Measurements from ENCODE around the gene LTBP2.

LTBP2 gene

DNA sequence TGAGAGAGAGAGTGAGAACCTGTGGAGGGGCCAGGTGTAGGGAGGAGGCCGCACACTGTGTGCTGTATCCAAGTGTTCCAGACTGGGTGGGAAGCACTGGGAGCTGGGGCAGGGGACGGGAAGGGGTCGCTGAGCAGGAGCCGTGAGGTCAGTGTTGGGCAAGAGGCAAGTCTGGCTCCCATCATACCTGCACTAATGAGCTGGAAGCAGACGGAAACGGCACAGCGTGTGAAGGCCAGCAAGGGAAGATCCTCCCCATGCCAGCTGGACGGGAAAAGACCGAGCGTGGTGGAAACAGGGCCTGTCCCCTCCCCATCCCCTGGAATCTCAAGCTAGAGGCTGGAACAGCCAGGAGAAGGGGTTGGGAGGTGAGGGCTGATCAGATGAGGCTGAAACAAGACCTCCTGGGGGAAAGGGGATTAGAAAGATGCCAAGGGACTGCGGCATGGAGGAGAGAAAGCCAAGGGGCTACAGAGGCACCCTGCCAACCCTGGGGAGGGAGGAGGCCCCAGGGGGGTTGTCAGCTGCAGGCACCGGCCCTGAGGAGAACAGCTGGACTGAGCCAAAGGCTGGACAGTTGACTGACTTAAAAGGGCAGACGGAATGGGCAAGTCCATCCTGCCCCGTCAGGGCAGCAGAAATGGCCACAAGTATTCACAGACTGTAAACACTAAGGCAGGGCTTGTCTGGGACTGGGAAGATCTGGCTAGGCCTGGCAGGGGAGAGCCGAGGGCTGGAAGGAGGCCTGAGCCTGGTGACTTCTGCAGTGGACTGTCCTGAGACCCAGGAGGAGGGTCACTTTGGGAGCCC is 19.0 kb upstream of the LTBP2 start:
- TF ChIP-seq CTCF (IDR thresholded peaks at IDR 0.05; ENCODE audit: borderline replicate concordance, insufficient read depth, low read depth, low read length) = no peak
- H3K4me3 ChIP-seq (ENCODE audit: low read depth, low read length) = no peak overlapping the region

GRCh38 chr14:74628418-74628817 is 16.4 kb upstream of the LTBP2 start:
- H3K4me3 ChIP-seq (ENCODE audit: low read depth, low read length) = no peak overlapping the region
- no peak for TF ChIP-seq CTCF (IDR thresholded peaks at IDR 0.05; ENCODE audit: borderline replicate concordance, insufficient read depth, low read depth, low read length)

DNA sequence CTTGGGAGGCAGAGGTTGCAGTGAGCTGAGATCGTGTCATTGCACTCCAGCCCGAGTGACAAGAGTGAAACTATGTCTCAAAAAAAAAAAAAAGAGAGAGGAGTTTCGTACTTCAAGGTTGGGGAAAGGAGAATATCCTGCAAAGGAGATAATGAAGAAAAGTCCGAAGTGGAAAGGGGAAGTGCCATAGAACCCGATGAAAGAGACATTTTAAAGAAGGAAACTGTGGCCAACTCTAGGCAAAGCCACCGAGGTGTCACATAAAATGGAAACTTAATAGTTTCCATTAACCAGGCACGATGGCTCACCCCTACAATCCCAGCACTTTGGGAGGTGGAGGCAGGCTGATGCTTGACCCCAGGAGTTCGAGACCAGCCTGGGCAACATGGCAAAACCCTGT is 15.0 kb upstream of the LTBP2 start:
- H3K4me3 ChIP-seq (ENCODE audit: low read depth, low read length) = no peak overlapping the region
- no peak for TF ChIP-seq CTCF (IDR thresholded peaks at IDR 0.05; ENCODE audit: borderline replicate concordance, insufficient read depth, low read depth, low read length)

GRCh38 chr14:74622257-74622656 is 10.2 kb upstream of the LTBP2 start:
- H3K4me3 ChIP-seq (ENCODE audit: low read depth, low read length) = no peak overlapping the region
- no peak for TF ChIP-seq CTCF (IDR thresholded peaks at IDR 0.05; ENCODE audit: borderline replicate concordance, insufficient read depth, low read depth, low read length)

GRCh38 chr14:74621556-74621955 is 9.5 kb upstream of the LTBP2 start:
- TF ChIP-seq CTCF (IDR thresholded peaks at IDR 0.05; ENCODE audit: borderline replicate concordance, insufficient read depth, low read depth, low read length) = no peak
- no peak overlapping the region for H3K4me3 ChIP-seq (ENCODE audit: low read depth, low read length)

- H3K4me3 ChIP-seq (ENCODE audit: low read depth, low read length) = no peak overlapping the region
- TF ChIP-seq CTCF (IDR thresholded peaks at IDR 0.05; ENCODE audit: borderline replicate concordance, insufficient read depth, low read depth, low read length) = no peak
Observed at GRCh38 chr14:74620923-74621322, 8.9 kb upstream of the LTBP2 start.

DNA sequence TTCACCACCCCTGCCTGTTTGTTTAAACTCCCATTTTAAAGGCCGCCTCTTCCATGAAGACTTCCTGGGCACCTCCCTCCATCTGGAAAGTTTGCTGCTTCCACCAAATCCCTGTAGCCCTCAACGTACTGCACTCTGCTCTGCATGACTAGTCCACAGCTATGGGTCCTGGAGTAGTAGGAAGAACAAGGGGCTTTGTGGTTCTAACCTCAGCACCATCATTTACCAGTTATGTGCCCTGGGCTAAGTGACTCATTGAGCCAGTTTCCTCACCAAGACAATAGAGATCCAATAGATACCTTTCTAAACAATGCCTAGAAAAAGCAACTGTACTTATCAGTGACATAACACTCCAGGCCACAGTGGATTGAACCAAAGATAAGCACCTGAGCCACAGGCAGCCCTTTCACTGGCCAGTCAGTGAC is 8.5 kb upstream of the LTBP2 start:
- no peak overlapping the region for H3K4me3 ChIP-seq (ENCODE audit: low read depth, low read length)
- TF ChIP-seq CTCF (IDR thresholded peaks at IDR 0.05; ENCODE audit: borderline replicate concordance, insufficient read depth, low read depth, low read length) = no peak
